ENCODE measurements around the gene BYSL.
A peak's percentile ranks its signal among the peaks of the same experiment; 100 is the strongest.

BYSL gene

GRCh38 chr6:41921712-41921998 is 356 bp downstream of the BYSL start:
- peak overlapping the region; percentile 83 for H3K4me3 ChIP-seq (replicated peaks; ENCODE audit: low read depth, low read length)
- H3K36me3 ChIP-seq (ENCODE audit: control insufficient read depth, insufficient read depth, low read length) = peaks cover 11% of the 10 kb centered on the region
- H3K27me3 ChIP-seq (replicated peaks; ENCODE audit: control insufficient read depth, insufficient read depth, low read length) = no peaks in the 10 kb centered on the region
- TF ChIP-seq CTCF (IDR thresholded peaks at IDR 0.05; ENCODE audit: insufficient read depth, low read length, poor library complexity, severe bottlenecking) = no peak
- no peak for DNase-seq (ENCODE audit: extremely low read depth, insufficient read length)

GRCh38 chr6:41922154-41922553 is 855 bp downstream of the BYSL start:
- TF ChIP-seq CTCF (IDR thresholded peaks at IDR 0.05; ENCODE audit: insufficient read depth, low read length, poor library complexity, severe bottlenecking) = no peak
- Histone ChIP-seq H3K36me3 (ENCODE audit: control insufficient read depth, insufficient read depth, low read length) (peaks cover 11% of the 10 kb centered on the region), H3K4me3 (replicated peaks; ENCODE audit: low read depth, low read length) (peak overlapping the region; percentile 83), H3K27me3 (replicated peaks; ENCODE audit: control insufficient read depth, insufficient read depth, low read length) (no peaks in the 10 kb centered on the region)
- DNase-seq (ENCODE audit: extremely low read depth, insufficient read length) = no peak

GRCh38 chr6:41927253-41927652 is 6.0 kb downstream of the BYSL start:
- no peak for TF ChIP-seq CTCF (IDR thresholded peaks at IDR 0.05; ENCODE audit: insufficient read depth, low read length, poor library complexity, severe bottlenecking)
- H3K27me3 ChIP-seq (replicated peaks; ENCODE audit: control insufficient read depth, insufficient read depth, low read length) = no peaks in the 10 kb centered on the region
- DNase-seq (ENCODE audit: extremely low read depth, insufficient read length) = no peak
- H3K36me3 ChIP-seq (ENCODE audit: control insufficient read depth, insufficient read depth, low read length) = peaks cover 33% of the 10 kb centered on the region
- no peak overlapping the region for H3K4me3 ChIP-seq (replicated peaks; ENCODE audit: low read depth, low read length)

- no peaks in the 10 kb centered on the region for H3K27me3 ChIP-seq (replicated peaks; ENCODE audit: control insufficient read depth, insufficient read depth, low read length)
- TF ChIP-seq CTCF (IDR thresholded peaks at IDR 0.05; ENCODE audit: insufficient read depth, low read length, poor library complexity, severe bottlenecking) = no peak
- peaks cover 37% of the 10 kb centered on the region for H3K36me3 ChIP-seq (ENCODE audit: control insufficient read depth, insufficient read depth, low read length)
- no peak overlapping the region for H3K4me3 ChIP-seq (replicated peaks; ENCODE audit: low read depth, low read length)
- DNase-seq (ENCODE audit: extremely low read depth, insufficient read length) = no peak
Measured at GRCh38 chr6:41929924-41930323, 8.6 kb downstream of the BYSL start.

GRCh38 chr6:41931792-41932191 is 10.5 kb downstream of the BYSL start:
- TF ChIP-seq CTCF (IDR thresholded peaks at IDR 0.05; ENCODE audit: insufficient read depth, low read length, poor library complexity, severe bottlenecking) = no peak
- Histone ChIP-seq H3K27me3 (replicated peaks; ENCODE audit: control insufficient read depth, insufficient read depth, low read length) (no peaks in the 10 kb centered on the region), H3K4me3 (replicated peaks; ENCODE audit: low read depth, low read length) (no peak overlapping the region), H3K36me3 (ENCODE audit: control insufficient read depth, insufficient read depth, low read length) (peaks cover 42% of the 10 kb centered on the region)
- DNase-seq (ENCODE audit: extremely low read depth, insufficient read length) = no peak

GRCh38 chr6:41932378-41932777 is 11.1 kb downstream of the BYSL start:
- Histone ChIP-seq H3K27me3 (replicated peaks; ENCODE audit: control insufficient read depth, insufficient read depth, low read length) (no peaks in the 10 kb centered on the region), H3K4me3 (replicated peaks; ENCODE audit: low read depth, low read length) (no peak overlapping the region), H3K36me3 (ENCODE audit: control insufficient read depth, insufficient read depth, low read length) (peaks cover 47% of the 10 kb centered on the region)
- no peak for DNase-seq (ENCODE audit: extremely low read depth, insufficient read length)
- no peak for TF ChIP-seq CTCF (IDR thresholded peaks at IDR 0.05; ENCODE audit: insufficient read depth, low read length, poor library complexity, severe bottlenecking)
